HG03469 (cell line): Measurements from ENCODE around the gene NR5A1.

Source experiments
- ATAC-seq: cut with Tn5 transposase; IDR thresholded peaks from one replicate; pipeline ENCODE4 v1.9.1; 2021; ENCODE audit warnings: mild to moderate bottlenecking, moderate library complexity, moderate number of reproducible peaks; ENCODE audit not compliant: unreplicated experiment

NR5A1 gene

DNA sequence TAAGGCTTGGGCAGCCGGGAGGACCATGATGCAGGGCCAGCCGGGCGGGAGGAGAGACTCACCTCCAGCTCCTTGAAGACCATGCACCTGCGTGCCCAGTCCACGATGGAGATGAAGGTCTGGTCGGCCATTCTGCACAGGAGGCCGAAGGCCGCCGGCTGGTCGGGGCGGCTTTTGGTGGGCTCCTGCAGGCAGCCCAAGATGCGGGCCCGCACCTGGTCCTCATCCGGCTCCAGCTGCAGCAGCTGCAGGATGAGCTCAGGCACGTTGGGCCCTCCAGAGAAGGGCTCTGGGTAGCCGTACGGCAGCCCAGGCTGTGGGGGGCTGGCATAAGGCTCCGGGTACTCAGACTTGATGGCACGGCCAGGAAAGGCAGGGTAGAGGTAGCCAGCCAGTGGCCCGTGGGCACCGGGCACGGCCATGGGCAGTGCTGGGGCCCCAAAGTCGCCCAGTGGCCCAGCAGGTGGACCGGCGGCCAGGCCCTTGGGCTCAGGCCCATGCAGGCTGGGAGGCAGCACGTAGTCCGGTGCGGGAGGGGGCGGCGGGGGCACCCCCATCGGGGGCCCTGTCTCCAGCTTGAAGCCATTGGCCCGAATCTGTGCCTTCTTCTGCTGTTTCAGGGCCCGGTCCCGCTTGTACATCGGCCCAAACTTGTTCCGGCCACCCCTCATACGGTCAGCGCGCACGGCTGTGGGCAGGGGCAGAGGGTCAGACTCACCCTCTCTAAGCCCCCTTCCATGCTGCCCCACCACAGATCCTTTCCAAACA lies 7.0 kb downstream of the NR5A1 start:
- ATAC-seq: no peak

DNA sequence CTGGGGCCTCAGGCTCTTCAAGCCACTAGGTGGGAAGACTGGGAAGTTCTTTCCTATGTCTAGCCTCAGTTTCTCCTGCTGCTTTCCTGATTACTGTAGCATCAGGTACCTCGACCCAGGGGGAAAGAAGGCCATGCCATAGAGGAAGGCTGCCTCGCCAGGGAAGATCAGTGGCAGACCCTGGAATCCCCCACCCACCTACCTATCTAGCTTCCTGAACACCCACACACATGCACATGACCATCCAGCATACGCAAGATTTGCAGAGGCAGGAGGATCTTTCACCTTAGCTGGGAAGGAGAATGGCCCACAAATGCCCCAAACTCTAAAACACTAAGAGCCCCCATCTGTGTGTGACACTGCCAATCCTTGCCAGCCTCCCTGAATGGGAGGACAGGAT lies 8.0 kb downstream of the NR5A1 start:
- no peak for ATAC-seq

- no peak for ATAC-seq
These were observed 8.6 kb downstream of the NR5A1 start for GRCh38 chr9:124498499-124499146.

DNA sequence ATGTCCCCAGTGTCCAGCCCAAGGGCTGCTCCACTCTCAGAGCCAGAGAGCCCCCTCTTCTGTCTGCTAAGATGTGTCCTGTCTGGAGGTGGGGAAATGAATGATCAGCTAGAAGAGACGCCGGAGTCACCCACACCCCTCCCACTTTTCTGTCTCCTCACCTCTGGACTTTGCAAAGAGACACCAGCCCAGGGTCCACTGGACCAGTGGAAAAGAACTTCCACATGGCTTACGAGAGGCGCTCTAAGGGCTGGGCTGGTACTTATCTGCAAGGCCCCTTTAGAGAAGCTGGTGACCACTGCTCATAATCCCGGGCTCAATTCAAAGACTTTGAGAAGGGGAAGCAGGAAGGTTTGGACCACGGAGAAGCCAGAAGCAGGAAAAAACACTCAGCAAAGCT lies 9.2 kb downstream of the NR5A1 start:
- ATAC-seq: no peak

- ATAC-seq: no peak
These were observed 9.8 kb downstream of the NR5A1 start for GRCh38 chr9:124497441-124497840.

DNA sequence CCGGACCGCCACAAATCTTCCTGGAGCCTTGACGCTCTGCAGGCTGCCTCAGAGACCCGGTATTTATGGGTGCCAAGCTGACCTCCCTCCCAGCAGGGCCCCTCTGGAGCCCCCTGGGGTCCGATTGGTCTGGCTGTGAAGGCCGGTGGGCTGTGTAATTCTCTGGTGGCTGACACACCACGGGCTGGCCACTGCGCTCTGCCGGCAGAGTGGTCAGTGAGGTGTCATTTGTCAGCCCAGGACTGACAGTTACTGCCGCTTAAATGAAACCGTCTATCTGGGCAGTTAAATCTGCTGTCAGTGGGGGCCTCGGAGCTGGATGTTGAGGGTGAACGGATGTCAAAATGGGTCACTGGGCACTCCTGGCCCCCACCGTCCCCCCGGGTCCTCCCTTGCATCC lies 10.7 kb downstream of the NR5A1 start:
- ATAC-seq: no peak

DNA sequence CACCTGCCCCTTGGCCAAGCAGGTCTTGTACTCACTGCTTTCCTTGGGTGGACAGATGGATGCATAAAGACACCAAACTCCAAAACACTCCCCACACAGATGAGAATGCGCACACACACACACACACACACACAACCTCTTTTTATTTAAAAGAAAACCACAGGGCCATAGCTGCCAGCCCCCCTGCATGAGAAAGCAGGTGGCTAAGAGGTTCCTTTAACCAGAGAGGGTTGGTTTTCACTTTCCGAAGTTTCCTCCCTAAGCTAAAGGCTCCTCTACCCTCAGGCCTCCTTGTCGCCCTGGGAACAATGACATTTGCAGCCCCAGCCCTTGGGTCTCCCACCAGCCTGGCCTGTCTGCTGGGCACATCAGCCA lies 11.1 kb downstream of the NR5A1 start:
- no peak for ATAC-seq

- ATAC-seq: no peak
These were observed 11.8 kb downstream of the NR5A1 start for GRCh38 chr9:124495126-124496074.

DNA sequence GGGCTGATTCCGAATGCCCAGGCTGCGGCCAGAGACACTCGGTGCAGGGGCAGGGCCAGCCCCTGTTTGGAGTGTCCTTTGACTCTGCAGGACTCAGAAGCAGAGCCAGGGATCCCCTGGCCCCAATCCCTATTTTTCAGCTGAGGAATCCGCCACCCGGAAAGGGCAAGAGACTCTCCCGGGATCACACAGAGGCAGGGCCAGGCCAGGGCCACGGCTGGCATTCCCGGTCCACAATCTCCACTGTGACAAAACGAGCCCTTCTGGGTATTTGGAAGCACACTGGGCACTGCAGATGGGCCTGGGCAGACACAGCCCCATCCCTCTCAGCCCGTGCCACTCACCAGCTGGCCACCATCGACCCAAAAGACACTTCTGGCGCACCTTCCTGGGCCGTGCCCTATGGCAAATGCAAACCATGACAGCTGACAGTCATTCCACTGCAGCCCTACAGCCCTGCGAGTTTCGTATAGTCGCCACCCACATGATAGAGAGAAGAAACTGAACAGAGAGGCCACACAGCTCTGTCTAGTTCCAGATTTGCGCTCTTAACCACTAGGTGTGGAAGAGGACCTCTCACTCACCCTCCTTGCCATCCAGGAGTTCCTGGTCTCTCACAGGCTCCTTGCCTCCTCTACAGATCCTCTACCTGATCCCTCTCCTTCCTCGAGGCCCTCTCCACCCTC lies 13.3 kb downstream of the NR5A1 start:
- ATAC-seq: no peak

DNA sequence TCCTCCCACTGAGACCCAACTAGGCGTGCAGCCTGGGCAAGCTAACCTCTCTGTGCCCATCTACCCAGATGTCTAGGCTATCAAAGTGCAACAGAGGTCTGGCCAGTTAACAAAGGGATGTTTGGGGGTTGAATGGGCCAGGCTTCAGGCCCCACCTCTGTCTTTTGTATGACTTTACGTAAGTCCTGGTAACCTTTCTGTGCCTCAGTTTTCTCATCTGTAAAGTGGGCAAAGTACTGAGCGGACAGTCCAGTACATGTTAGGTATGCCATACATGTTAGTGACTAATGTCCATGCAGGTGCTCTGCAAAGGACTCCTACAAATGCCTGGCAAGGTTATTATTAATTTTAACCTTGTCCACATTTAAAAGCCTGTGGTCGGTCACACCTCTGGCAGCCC lies 14.0 kb downstream of the NR5A1 start:
- no peak for ATAC-seq

DNA sequence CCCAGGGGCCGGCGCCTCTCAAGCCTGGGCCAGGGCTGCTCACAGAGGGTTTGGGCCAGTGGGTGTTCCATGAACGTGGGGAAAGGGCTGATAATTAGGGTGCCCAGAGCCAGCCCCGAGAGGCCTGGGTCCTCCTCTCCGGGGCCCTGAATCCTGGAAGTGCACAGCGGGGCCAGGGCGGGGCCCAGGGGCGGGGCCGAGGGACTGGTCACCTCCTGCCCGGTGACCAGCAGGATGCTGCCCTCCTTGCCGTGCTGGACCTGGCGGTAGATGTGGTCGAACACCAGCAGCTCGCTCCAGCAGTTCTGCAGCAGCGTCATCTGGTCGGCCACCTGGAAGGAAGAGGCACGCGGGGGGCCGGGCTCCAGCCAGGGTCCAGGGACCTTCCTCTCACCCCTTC lies 14.4 kb downstream of the NR5A1 start:
- no peak for ATAC-seq

- ATAC-seq: no peak
These were observed 15.9 kb downstream of the NR5A1 start for GRCh38 chr9:124491049-124491975.

- no peak for ATAC-seq
These were observed 17.2 kb downstream of the NR5A1 start for GRCh38 chr9:124490004-124490403.

DNA sequence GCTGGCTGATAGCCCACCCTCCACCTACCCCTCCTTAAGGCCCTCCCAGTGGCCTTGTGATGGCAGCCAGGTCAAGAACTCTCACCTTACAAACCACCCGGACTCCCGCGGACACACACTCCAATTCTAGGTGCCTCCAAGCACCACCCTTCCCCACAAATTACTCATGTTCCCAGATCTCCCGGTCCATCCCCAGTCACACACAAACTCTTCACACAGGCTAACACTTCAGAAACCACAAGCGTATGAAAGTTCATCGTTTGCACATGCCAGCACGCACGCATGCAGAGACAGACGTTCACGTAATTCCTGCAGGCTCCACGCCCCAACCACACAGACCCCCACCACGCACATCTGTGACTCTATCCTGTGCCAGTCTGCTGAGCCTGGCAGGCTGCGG lies 18.0 kb downstream of the NR5A1 start:
- no peak for ATAC-seq

DNA sequence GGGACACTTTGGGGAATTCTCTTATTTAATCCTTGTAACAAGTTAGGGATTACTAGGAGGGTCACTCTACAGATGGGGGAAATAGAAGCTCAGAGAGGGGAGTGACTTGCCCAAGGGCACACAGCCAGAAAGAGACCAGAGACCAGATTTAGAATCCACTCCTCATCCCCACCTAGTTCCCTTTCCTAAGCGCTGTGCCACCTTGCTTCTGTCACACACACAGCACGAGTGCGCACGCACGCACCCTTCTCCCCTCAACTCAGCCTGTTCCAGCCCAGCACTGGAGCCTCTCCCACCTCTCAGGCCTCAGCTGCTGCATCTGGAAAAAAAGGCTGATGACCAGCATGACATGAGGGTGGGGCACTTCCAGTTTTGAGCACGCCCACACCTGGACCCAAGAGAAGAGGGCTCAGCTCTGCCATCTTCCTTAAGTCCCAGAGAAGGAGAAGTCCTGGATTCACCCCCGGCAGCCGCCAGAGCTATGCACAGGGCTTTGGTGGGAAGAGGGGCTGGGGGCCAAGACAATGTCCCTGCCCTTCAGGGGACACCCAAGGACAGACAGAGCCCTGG lies 18.5 kb downstream of the NR5A1 start:
- no peak for ATAC-seq

GRCh38 chr9:124487260-124488182 lies 19.7 kb downstream of the NR5A1 start:
- ATAC-seq: no peak

DNA sequence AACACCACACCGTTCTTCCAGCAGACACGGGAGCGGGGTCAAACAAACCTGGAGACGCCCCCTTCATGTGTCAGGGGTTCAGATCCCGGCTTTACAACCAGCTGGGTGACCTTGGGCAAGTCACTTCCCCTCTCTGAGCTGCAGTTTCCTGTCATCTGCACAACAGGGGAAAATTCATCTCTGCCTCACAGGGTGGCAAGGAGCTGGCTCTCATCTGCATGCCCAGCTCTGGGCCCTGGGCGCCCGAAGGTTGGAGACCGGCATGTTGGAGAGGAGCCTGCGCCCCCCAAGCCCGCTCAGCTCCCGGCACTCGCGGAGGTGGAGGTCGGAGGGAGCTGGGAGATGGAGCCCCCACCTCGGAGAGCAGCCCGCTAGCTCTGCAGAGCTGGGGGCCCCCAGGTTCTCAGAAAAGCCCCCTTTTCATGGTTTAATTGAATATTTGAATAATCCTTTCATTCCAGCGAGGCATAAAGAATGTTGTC lies 20.4 kb downstream of the NR5A1 start:
- ATAC-seq: no peak

DNA sequence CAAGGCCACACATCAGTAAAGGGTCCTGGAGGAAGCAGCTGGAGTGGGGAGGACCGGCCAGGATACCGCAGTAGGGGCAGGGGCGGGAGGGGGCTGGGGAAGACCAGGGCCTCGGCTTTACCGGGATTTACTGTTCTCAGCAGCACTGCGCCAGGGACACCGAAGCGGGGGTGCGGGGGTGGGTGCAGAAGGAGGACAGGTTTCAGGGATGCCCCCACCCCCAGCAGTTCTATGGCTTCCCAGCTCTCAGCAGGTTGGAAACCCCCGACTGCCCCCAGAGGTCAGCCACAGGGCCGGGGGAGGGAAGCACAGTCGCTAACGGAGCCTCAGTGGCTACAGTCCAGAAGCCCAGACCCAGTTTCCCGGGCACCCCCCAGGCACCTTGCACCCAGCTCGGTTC lies 21.3 kb downstream of the NR5A1 start:
- ATAC-seq: no peak
